GM20000 (cell line): Measurements from ENCODE around the gene ERBB4.

Experiments
- DNase-seq: peaks from one replicate; pipeline ENCODE4 v3.0.0; 2012; ENCODE audit warnings: low spot score
- TF ChIP-seq, protein P1 (sequence below): IDR thresholded peaks from 2 replicates; pipeline ENCODE4 v1.5.1; 2012; ENCODE audit warnings: mild to moderate bottlenecking, control low read depth; ENCODE audit errors: extremely low read depth, missing control alignments

Gene ERBB4

DNA sequence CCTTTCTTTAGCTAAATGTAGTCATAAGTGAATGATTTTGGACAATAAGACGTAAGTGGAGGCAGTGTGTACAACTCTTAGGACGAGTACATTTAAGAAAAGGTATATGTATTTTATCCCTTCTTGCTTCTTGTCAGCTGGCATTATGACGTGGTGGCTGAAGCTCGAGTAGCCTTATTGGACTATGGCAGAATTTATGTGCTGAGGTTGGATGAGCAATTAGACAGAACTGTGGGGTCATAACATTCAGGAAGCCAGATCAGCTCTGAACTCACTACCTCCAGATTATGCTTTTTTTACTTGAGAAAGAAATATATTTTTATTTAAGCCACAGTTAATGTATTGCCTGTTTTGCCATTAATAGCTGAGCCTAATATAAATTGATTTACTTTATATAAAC lies 661.5 kb downstream of the ERBB4 start:
- TF ChIP-seq, protein P1, sequence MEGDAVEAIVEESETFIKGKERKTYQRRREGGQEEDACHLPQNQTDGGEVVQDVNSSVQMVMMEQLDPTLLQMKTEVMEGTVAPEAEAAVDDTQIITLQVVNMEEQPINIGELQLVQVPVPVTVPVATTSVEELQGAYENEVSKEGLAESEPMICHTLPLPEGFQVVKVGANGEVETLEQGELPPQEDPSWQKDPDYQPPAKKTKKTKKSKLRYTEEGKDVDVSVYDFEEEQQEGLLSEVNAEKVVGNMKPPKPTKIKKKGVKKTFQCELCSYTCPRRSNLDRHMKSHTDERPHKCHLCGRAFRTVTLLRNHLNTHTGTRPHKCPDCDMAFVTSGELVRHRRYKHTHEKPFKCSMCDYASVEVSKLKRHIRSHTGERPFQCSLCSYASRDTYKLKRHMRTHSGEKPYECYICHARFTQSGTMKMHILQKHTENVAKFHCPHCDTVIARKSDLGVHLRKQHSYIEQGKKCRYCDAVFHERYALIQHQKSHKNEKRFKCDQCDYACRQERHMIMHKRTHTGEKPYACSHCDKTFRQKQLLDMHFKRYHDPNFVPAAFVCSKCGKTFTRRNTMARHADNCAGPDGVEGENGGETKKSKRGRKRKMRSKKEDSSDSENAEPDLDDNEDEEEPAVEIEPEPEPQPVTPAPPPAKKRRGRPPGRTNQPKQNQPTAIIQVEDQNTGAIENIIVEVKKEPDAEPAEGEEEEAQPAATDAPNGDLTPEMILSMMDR: no peak
- DNase-seq: no peak

DNA sequence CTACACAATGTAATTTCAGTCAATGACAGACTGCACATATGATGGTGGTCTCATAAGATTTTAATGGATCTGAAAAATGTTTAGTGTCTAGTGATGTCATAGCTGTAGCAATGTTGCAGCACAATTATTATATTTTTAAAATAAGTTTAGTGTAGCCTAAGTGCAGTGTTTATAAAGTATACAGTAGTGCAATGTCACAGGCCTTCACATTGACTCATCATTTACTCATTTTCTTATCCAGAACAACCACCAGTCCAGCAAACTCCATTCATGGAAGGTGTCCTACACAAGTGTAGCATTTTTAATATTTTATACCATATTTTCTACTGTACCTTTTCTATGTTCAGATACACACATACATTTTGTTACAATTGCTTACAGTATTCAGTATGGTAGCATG lies 663.1 kb downstream of the ERBB4 start:
- TF ChIP-seq, protein P1: no peak
- no peak for DNase-seq

- DNase-seq: no peak
- TF ChIP-seq, protein P1: no peak
These were observed 669.5 kb downstream of the ERBB4 start for GRCh38 chr2:211868996-211869533.

DNA sequence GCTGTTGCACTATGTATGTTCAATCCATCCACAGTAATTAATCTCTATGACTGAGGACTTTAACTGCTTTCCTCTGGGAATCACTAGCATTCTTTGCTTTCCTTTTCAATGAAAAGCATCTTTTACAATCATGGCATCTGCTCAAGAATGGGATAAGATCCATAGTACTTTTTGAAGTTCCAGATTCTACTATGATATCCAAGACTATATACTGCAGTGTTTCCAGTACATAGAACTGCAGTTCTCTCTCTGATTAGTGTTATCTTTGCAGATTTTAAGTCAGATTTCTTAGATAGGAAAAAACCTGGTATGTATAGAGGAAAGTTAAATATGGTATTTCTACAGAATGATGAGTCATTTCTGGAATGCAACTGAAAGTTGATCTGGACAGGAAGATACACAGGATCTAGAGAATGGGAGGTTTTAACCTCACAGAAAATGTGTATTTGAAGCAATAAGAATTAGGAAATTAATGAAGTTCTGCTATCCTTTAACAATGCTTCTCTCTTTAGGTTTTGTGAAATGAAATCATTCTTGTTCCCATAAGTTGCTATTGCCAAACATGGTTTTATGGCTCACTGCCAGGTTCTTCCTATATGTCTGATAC lies 670.7 kb downstream of the ERBB4 start:
- peak; percentile 12 for DNase-seq
- TF ChIP-seq, protein P1: no peak

- no peak for DNase-seq
- TF ChIP-seq, protein P1: no peak
These were observed 674.3 kb downstream of the ERBB4 start for GRCh38 chr2:211864328-211864727.

DNA sequence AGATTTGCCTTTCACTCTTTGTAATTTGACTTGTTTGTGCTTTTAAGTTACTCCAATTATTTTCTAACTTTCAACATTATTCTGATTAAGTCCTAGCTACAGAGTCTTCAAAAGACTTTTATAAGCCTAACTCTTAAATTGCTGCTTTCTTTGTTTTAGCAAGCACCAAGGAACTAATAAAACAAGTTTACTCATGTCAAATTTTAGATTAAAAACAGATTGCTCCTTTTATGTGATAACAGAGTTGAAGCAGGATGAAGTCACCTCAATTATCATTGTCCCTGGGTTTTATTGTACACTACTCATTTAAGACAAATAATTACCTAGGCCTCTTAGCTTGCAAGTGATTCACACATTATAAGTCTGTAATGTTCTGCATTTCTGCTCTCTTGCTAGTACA lies 678.4 kb downstream of the ERBB4 start:
- DNase-seq: no peak
- TF ChIP-seq, protein P1: no peak

DNA sequence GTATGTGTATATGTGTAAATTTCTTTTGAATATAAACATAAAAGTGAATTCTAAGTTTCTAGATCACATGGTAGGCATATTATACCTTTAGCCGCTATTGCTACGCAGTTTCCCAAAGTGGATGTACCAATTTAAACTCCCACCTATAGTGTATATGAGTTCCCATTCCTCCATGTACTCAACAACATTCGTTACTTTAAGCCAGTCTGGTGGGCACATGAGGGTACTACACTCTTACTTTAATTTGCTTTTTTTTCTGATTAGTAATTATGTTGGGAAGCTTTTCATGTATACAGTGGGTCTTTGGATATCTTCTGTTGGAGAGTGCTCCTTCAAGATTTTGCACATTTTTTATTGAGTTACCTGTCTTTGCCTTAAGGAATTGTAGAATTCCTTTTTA lies 683.8 kb downstream of the ERBB4 start:
- DNase-seq: no peak
- TF ChIP-seq, protein P1: no peak
